Upper lobe of left lung (tissue), 6 donors: Measurements from ENCODE around the gene APOC1. TPM values are rescaled to one million over a fixed set of nuclear protein-coding genes. Genes with fewer than 3 reads are reported as not detected.
"Not testable (repeated sequence)": the region's sequence is repeated elsewhere in the genome, so short reads cannot be mapped to it uniquely, and the experiment has no call there.

ENCODE experiments used
- ATAC-seq, 2 donors: fragments of 200-7000 bp; cut with Tn5 transposase; one replicate each; pipeline ENCODE4 v1.9.1; 2022; ENCODE audit warnings: mild to moderate bottlenecking in 2 of 2, moderate library complexity in 2 of 2; ENCODE audit not compliant: low FRiP score in 2 of 2
- DNase-seq, 2 donors: peaks; one replicate each; pipeline ENCODE4 v3.0.0-alpha.2; 2019 to 2020
- H3K27ac ChIP-seq, 4 donors: fragments of 200-600 bp; sonication (generic); one replicate each; pipeline ENCODE4 v1.5.1; 2016 to 2019
- H3K27me3 ChIP-seq, 4 donors: fragments of 200-600 bp; sonication (generic); one replicate each; pipeline ENCODE4 v1.5.1; 2017 to 2019
- H3K36me3 ChIP-seq, 4 donors: fragments of 200-600 bp; sonication (generic); one replicate each; pipeline ENCODE4 v1.5.1; 2016 to 2019
- H3K4me1 ChIP-seq, 4 donors: fragments of 200-600 bp; sonication (generic); one replicate each; pipeline ENCODE4 v1.5.1; 2018 to 2019
- H3K4me3 ChIP-seq, 4 donors: fragments of 200-600 bp; sonication (generic); one replicate each; pipeline ENCODE4 v1.5.1; 2017 to 2019; ENCODE audit warnings: mild to moderate bottlenecking in 2 of 4, moderate library complexity in 1 of 4
- H3K9me3 ChIP-seq, 4 donors: fragments of 200-600 bp; sonication (generic); one replicate each; pipeline ENCODE4 v1.5.1; 2018 to 2019
- EP300 ChIP-seq, 4 donors: sonication (generic); formaldehyde crosslinking; IDR thresholded peaks; one replicate each; pipeline ENCODE4 v1.5.1; 2017; ENCODE audit warnings: antibody characterized with exemption in 4 of 4, control low read depth in 2 of 4
- POLR2A ChIP-seq, 4 donors: fragments of 450-650 bp; IDR thresholded peaks; one replicate each; pipeline ENCODE4 v1.5.1; 2016 to 2017; ENCODE audit warnings: antibody characterized with exemption in 4 of 4, mild to moderate bottlenecking in 2 of 4
- POLR2AphosphoS5 ChIP-seq, 2 donors: sonication (generic); formaldehyde crosslinking; IDR thresholded peaks; one replicate each; pipeline ENCODE4 v1.5.1; 2017; ENCODE audit warnings: antibody characterized with exemption in 2 of 2
- WGBS, 2 donors: methylation state at CpG; one replicate each; pipeline ENCODE4 v1.1.5; 2017 to 2018; 5-methylcytosine and 5-hydroxymethylcytosine counted together
- total RNA-seq, 6 donors: library from RNA; depleted of rRNA in 4 of 6; stranded (reverse); fragments of >200 nt in 4 of 6; gene quantifications; one replicate each; pipeline versions ENCODE4 v1.1.0 to v1.2.1, GENCODE V29; 2016 to 2021
- TF ChIP-seq, protein P1 (sequence below), 6 experiments: fragments of 450-650 bp in 4 of 6; fragments of 200-600 bp in 2 of 6; sonication (generic) in 2 of 6; IDR thresholded peaks; one replicate each; pipeline ENCODE4 v1.5.1; 2016 to 2019; ENCODE audit warnings: antibody characterized with exemption in 6 of 6
- donor health status: DM: no; HTN: no; CAD: no; lungs with moderate emphysema.
- donor health status: DM: no; HTN: yes; CAD: no; lungs with severe emphysema.

The APOC1 gene
- 100 to 1,000 TPM; 186 to 754 (median 527) TPM for total RNA-seq

DNA sequence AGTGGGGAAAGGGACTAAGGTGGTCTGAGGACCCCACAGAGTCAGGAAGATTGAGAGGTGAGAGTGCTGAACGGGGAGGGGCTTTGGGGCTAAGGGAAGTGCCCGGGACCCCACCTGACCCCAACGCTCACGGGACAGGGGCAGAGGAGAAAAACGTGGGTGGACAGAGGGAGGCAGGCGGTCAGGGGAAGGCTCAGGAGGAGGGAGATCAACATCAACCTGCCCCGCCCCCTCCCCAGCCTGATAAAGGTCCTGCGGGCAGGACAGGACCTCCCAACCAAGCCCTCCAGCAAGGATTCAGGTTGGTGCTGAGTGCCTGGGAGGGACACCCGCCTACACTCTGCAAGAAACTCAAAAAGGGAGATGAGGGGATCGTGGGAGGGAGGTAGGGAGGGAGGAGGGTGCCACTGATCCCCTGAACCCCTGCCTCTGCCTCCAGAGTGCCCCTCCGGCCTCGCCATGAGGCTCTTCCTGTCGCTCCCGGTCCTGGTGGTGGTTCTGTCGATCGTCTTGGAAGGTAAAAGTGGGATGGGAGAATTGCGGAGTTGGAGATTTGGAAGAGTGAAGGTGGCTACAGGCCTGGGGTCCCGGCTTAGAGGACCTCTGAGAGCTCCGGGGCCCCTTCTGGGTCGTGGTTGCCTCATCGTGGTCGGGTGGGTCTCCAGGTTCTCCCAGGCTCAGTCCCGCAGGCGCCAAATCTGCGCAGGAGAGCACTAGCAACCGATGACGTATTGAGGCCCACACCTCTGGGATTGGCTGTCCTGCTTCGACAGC lies at the start of gene APOC1:
Gene APOC1, plus strand, starts transcription at position 176 of the 774 bp plus-strand sequence. Its CDS starts 284 bp downstream, at position 460.
- WGBS, 2 donors = 6 to 7% methylated on average over 25 to 28 of the region's 28 CpGs
- TF ChIP-seq POLR2A (IDR thresholded peaks at IDR 0.05) = peak in 1 of 4 donors; percentile 43

DNA sequence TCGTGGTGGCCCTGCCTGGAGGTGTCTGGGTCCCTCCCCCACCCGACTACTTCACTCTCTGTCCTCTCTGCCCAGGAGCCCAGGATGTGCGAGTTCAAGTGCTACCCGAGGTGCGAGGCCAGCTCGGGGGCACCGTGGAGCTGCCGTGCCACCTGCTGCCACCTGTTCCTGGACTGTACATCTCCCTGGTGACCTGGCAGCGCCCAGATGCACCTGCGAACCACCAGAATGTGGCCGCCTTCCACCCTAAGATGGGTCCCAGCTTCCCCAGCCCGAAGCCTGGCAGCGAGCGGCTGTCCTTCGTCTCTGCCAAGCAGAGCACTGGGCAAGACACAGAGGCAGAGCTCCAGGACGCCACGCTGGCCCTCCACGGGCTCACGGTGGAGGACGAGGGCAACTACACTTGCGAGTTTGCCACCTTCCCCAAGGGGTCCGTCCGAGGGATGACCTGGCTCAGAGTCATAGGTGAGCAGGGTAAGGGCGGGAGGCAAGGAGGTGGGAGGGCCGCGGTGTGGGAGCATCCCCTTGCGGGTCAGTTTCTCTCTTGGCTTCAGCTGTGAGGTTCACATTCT lies 49.1 kb upstream of the APOC1 start:
- no peak overlapping the region for H3K4me3 ChIP-seq
- peaks cover 0 to 5% (median 0%) of the 10 kb centered on the region in 4 donors for H3K4me1 ChIP-seq
- ATAC-seq (peak in 1 of 2 donors; percentile 58), DNase-seq (no peak)
- no peaks in the 10 kb centered on the region for H3K27me3 ChIP-seq
- no peak overlapping the region for H3K27ac ChIP-seq
- WGBS, 2 donors = 90 to 94% methylated on average over 7 to 27 of the region's 27 CpGs
- TF ChIP-seq, protein P1, sequence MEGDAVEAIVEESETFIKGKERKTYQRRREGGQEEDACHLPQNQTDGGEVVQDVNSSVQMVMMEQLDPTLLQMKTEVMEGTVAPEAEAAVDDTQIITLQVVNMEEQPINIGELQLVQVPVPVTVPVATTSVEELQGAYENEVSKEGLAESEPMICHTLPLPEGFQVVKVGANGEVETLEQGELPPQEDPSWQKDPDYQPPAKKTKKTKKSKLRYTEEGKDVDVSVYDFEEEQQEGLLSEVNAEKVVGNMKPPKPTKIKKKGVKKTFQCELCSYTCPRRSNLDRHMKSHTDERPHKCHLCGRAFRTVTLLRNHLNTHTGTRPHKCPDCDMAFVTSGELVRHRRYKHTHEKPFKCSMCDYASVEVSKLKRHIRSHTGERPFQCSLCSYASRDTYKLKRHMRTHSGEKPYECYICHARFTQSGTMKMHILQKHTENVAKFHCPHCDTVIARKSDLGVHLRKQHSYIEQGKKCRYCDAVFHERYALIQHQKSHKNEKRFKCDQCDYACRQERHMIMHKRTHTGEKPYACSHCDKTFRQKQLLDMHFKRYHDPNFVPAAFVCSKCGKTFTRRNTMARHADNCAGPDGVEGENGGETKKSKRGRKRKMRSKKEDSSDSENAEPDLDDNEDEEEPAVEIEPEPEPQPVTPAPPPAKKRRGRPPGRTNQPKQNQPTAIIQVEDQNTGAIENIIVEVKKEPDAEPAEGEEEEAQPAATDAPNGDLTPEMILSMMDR (IDR thresholded peaks at IDR 0.05) = no peak
- no peak for TF ChIP-seq POLR2AphosphoS5 (IDR thresholded peaks at IDR 0.05)
- TF ChIP-seq EP300 (IDR thresholded peaks at IDR 0.05) = no peak
- no peak for TF ChIP-seq POLR2A (IDR thresholded peaks at IDR 0.05)
- no peaks in the 10 kb centered on the region for H3K9me3 ChIP-seq
- H3K36me3 ChIP-seq = peaks cover 3 to 38% (median 10%) of the 10 kb centered on the region in 4 donors

More for the DNA sequence above, at the start of gene APOC1:
- Histone ChIP-seq H3K4me3 (peak within 1 kb of the TSS in 3 of 4 donors; percentile 45 to 58 (median 55)), H3K27ac (peak within 1 kb of the TSS; percentile 48 to 81 (median 66)), H3K4me1 (peaks cover 2 to 20% (median 20%) of the 10 kb centered on the region in 4 donors)
- ATAC-seq (peak; percentile 89 to 94), DNase-seq (peak in 1 of 2 donors; percentile 89)
- H3K36me3 ChIP-seq, H3K9me3 ChIP-seq, H3K27me3 ChIP-seq: not testable (repeated sequence)

DNA sequence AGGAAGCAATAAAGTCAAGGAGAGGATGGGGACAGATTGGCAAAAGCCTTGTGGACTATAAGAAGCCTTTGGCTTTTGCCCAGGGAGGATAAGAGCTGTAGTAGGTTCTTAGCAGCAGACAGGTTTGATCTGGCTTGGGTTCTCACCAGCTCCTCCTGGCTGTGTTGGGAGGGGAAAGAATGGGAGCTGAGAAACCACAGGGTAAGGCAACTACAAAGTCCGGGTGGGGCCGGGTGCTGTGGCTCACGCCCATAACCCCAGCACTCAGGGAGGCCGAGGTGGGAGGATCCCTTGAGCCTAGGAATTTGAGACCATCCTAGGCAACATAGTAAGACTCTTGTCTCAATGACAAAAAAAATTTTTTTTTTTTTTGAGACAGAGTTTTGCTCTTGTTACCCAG lies 47.7 kb upstream of the APOC1 start:
- Histone ChIP-seq H3K36me3 (peaks cover 6 to 45% (median 17%) of the 10 kb centered on the region in 4 donors), H3K4me1 (peaks cover 0 to 6% (median 0%) of the 10 kb centered on the region in 4 donors), H3K27me3 (no peaks in the 10 kb centered on the region), H3K4me3 (no peak overlapping the region), H3K9me3 (no peaks in the 10 kb centered on the region), H3K27ac (no peak overlapping the region)
- DNase-seq (peak in 1 of 2 donors; percentile 35), ATAC-seq (peak in 1 of 2 donors; percentile 41)
- WGBS, 2 donors = 54 to 84% methylated on average over 4 of the region's 4 CpGs
- TF ChIP-seq POLR2A (IDR thresholded peaks at IDR 0.05) = no peak
- TF ChIP-seq, protein P1 (IDR thresholded peaks at IDR 0.05) = no peak

DNA sequence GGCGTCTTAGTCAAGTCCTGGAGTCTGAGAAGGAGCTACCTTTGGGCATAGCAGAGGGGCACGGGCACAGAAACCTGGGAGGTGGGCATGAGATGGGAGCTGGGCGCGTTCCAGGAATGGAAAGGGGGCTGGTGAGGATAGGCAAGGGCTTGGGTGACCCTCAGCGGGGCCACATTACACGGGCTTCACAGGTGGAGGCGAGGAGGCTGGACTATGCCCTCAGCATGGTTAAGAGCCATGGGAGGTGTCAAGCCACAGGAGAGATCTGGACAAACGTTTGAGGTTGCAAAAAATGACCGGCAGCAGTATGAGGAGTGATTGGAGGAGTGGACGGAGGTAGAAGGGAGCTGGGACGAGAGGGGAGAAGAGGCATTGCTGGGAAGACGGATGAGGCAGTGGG lies 46.8 kb upstream of the APOC1 start:
- DNase-seq = no peak
- WGBS, 2 donors = 83 to 92% methylated on average over 12 of the region's 12 CpGs
- peaks cover 12 to 54% (median 25%) of the 10 kb centered on the region in 4 donors for H3K36me3 ChIP-seq

More for the DNA sequence above, 46.8 kb upstream of the APOC1 start:
- no peak for TF ChIP-seq POLR2A (IDR thresholded peaks at IDR 0.05)
- no peak for TF ChIP-seq POLR2AphosphoS5 (IDR thresholded peaks at IDR 0.05)
- no peak for TF ChIP-seq EP300 (IDR thresholded peaks at IDR 0.05)
- TF ChIP-seq, protein P1 (IDR thresholded peaks at IDR 0.05) = no peak
- no peaks in the 10 kb centered on the region for H3K9me3 ChIP-seq
- ATAC-seq = no peak
- peak overlapping the region in 1 of 4 donors; percentile 77 for H3K27ac ChIP-seq
- H3K4me1 ChIP-seq = peaks cover 0 to 6% (median 0%) of the 10 kb centered on the region in 4 donors
- H3K4me3 ChIP-seq = no peak overlapping the region
- no peaks in the 10 kb centered on the region for H3K27me3 ChIP-seq
